NCI-H748 (cell line): ENCODE results near the gene TRANK1.

Source experiments
- DNase-seq: peaks from one replicate; lab custom pipeline; 2025; ENCODE audit not compliant: unreplicated experiment; lab: John Stamatoyannopoulos, UW

The TRANK1 gene

GRCh38 chr3:36852071-36852470 is 92.8 kb downstream of the TRANK1 start:
- no peak for DNase-seq

GRCh38 chr3:36850743-36851142 is 94.1 kb downstream of the TRANK1 start:
- DNase-seq, result no peak

GRCh38 chr3:36846406-36846805 is 98.4 kb downstream of the TRANK1 start:
- DNase-seq, result no peak

- peak; percentile 17 for DNase-seq
Measured at GRCh38 chr3:36843065-36844051, 101.5 kb downstream of the TRANK1 start.

- DNase-seq, result no peak
Measured at GRCh38 chr3:36842275-36842674, 102.6 kb downstream of the TRANK1 start.

- no peak for DNase-seq
Measured at GRCh38 chr3:36840453-36840921, 104.4 kb downstream of the TRANK1 start.

GRCh38 chr3:36837089-36837488 is 107.8 kb downstream of the TRANK1 start:
- no peak for DNase-seq

- DNase-seq, result no peak
Measured at GRCh38 chr3:36833160-36833814, 111.6 kb downstream of the TRANK1 start.

GRCh38 chr3:36832406-36832805 is 112.4 kb downstream of the TRANK1 start:
- no peak for DNase-seq

GRCh38 chr3:36827133-36827532 is 117.7 kb downstream of the TRANK1 start:
- no peak for DNase-seq

GRCh38 chr3:36826240-36826639 is 118.6 kb downstream of the TRANK1 start:
- no peak for DNase-seq

- DNase-seq, result no peak
Measured at GRCh38 chr3:36824443-36824842, 120.4 kb downstream of the TRANK1 start.

- DNase-seq, result no peak
Measured at GRCh38 chr3:36823806-36824205, 121.0 kb downstream of the TRANK1 start.

- no peak for DNase-seq
Measured at GRCh38 chr3:36820083-36820482, 124.8 kb downstream of the TRANK1 start.

GRCh38 chr3:36817806-36818533 is 126.9 kb downstream of the TRANK1 start:
- no peak for DNase-seq

GRCh38 chr3:36815375-36815774 is 129.5 kb downstream of the TRANK1 start:
- DNase-seq, result no peak

GRCh38 chr3:36814776-36815175 is 130.1 kb downstream of the TRANK1 start:
- no peak for DNase-seq

- no peak for DNase-seq
Measured at GRCh38 chr3:36814066-36814717, 130.7 kb downstream of the TRANK1 start.

GRCh38 chr3:36813305-36813704 is 131.5 kb downstream of the TRANK1 start:
- no peak for DNase-seq

GRCh38 chr3:36812240-36812639 is 132.6 kb downstream of the TRANK1 start:
- no peak for DNase-seq

GRCh38 chr3:36811768-36812167 is 133.1 kb downstream of the TRANK1 start:
- DNase-seq, result no peak
